Measurements from ENCODE around the gene CRB1. TPM values are rescaled to one million over a fixed set of nuclear protein-coding genes. Genes with fewer than 3 reads are reported as not detected.
"Not testable (repeated sequence)": the region's sequence is repeated elsewhere in the genome, so short reads cannot be mapped to it uniquely, and the experiment has no call there.

The CRB1 gene
- total RNA-seq, 2 experiments from 2014 or later: not detected

DNA sequence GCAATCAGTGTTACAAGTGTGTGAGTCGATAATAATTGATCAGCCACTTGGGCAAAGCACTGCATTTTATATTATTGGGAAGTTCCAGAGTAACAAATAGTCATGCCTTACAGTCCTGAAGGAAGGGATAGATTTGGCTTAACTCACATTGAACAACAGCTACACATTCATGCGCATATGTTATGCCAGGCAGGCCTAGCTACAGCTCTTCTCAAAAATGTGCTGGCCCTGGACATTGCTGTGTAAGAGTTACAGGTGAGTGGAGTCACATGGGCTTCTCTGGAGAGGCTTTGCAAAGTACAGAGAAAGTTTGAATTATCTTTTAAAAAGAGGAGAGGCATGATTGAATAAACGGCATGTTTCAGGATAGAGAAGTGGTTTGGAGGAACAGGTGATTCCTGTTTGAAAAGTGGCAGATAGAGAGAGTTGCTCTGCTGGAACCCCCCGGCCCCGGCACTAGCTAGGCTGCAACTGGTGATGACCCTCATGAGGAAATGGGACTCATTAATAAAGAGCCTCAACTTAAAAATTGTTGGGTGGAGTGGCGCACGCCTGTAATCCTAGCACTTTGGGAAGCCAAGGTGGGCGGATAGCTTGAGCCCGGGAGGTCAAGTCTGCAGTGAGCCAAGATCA is 200.6 kb downstream of the CRB1 start:
- no peak for DNase-seq
- Mint-ChIP-seq H3K27me3 (peaks cover 3% of the 10 kb centered on the region), H3K4me3 (no peak overlapping the region), H3K9me3 (no peaks in the 10 kb centered on the region), H3K27ac (no peak overlapping the region), H3K36me3 (no peaks in the 10 kb centered on the region), H3K4me1 (no peaks in the 10 kb centered on the region)

DNA sequence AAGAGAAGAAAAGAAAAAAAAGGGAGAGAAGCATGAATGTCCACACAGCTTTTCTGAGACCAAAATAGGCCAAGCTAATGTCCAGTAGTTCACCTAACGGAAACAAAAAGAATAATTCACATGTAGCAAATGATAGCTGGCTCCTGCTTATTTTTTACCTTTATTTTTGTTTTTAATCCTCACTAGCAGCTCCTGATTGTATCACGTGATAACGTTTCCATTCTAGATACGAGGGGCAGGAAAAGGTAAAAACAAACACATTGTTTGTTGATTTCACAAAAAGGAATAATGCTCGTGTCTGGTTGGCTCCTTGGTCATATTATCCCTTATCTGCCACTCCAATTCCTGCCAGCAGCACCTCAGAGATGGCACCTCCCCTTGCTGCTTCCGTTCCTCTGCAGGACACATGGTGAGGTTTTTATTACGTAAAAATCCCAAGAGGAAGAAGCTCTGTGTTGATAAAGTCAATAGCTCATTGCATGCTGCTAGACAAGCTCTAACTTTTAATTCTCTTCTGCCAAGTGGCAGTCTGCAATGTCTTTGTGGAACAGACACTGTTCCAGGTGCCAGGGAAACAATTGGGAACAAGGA is 201.7 kb downstream of the CRB1 start:
- no peaks in the 10 kb centered on the region for H3K36me3 Mint-ChIP-seq

DNA sequence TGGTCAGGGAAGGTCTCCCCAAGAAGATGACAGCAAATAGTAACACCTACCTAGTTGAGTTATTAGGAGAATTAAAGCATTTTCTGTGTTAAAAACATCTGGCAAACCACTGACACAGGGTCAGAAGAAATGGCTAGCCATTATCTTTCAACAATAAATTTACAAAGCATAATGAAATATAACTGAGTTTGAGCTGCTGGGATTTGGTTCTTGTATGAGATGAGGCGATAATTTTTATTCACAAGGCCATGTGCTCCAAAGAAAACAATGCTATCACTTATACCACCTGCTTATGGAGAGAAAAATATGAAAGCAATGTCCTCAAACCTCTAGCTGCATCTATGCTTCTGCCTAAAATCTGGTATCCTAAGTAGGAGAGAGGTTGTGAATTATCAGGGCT is 202.3 kb downstream of the CRB1 start:
- Mint-ChIP-seq H3K4me1 (no peaks in the 10 kb centered on the region), H3K27me3 (peaks cover 3% of the 10 kb centered on the region), H3K36me3 (no peaks in the 10 kb centered on the region), H3K27ac (no peak overlapping the region), H3K9me3 (no peaks in the 10 kb centered on the region), H3K4me3 (no peak overlapping the region)
- DNase-seq: no peak

More for the DNA sequence above, 201.7 kb downstream of the CRB1 start:
- H3K4me1 Mint-ChIP-seq: no peaks in the 10 kb centered on the region
- H3K4me3 Mint-ChIP-seq: no peak overlapping the region
- H3K27me3 Mint-ChIP-seq: peaks cover 3% of the 10 kb centered on the region
- no peaks in the 10 kb centered on the region for H3K9me3 Mint-ChIP-seq
- no peak overlapping the region for H3K27ac Mint-ChIP-seq
- DNase-seq: no peak

DNA sequence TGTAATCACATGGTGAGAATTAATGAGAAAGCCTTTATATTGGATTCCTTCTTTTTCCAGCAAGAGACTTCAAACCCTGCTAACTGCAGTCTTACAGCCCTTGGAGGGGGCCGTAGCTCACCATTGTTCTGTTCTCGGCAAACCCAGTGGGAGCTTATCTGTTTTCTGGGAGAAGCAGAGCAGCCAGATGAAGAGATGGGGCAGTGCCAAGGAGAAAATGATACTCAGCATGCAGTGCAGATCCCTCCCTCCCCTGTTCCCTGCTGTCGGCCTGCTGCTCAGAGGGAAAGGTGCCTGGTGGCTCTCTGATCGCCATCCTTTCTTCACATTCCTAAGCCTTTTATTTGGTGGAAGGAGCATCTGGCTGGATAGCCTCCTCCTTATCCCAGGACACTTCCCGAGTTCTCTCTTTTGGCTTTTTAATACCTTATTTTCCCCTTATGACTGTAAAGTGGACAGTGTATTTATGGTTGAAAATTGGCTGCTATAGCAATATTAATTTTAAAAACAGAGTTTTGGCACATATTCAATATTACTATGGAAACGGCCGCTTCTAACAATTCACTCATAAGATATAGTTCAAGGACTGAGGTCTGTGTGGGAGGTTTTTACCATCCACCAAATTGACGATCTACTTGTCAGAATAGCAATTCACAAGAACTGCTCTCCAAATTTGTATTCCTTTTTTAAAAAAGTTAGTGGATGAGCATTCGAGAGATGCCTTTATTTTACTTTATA is 203.4 kb downstream of the CRB1 start:
- Mint-ChIP-seq H3K9me3 (no peaks in the 10 kb centered on the region), H3K27me3 (peaks cover 3% of the 10 kb centered on the region), H3K36me3 (no peaks in the 10 kb centered on the region), H3K4me1 (no peaks in the 10 kb centered on the region), H3K27ac (no peak overlapping the region), H3K4me3 (no peak overlapping the region)
- DNase-seq: no peak

DNA sequence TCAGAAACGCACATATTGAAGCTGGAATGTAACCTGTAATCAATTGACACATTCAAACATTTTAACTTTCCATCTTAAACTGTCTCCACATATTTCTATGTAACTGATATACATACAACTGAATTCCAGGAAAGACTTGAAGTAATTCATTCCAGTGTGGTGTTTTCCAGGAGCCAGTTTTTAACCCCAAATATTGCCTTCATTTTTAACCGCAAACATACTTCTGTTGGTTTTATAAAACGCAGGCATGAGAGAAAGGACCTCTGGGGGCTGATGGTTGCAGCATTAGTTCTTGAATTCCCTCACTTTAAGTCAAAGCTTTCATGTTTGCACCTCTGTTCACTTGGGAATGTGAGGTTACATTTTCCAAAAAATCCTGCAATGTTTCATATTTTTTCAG is 204.1 kb downstream of the CRB1 start:
- H3K27ac Mint-ChIP-seq: no peak overlapping the region
- no peak for DNase-seq
- H3K27me3 Mint-ChIP-seq: peaks cover 3% of the 10 kb centered on the region
- no peaks in the 10 kb centered on the region for H3K9me3 Mint-ChIP-seq
- no peak overlapping the region for H3K4me3 Mint-ChIP-seq
- H3K36me3 Mint-ChIP-seq: no peaks in the 10 kb centered on the region
- no peaks in the 10 kb centered on the region for H3K4me1 Mint-ChIP-seq

DNA sequence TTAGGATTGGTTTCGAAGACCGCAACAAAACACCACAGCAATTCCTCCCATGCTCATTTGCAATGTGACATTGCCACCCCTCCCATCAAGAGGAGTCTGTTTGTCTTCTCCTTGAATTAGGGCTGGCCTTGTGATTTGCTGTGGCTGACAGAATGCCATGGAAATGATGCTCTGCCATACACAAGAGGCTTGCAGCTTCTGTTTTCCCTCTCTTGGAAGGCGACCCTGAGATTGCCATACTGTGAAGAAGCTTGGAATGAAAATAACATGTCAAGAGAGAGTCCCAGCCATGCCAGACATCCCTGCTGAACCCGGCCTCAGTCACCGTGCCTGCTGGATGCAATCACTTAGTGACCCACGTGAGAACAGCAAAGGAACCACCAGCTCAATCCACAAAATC is 212.4 kb downstream of the CRB1 start:
- Mint-ChIP-seq H3K27me3 (no peaks in the 10 kb centered on the region), H3K27ac (no peak overlapping the region), H3K4me1 (peaks cover 11% of the 10 kb centered on the region), H3K4me3 (no peak overlapping the region), H3K9me3 (no peaks in the 10 kb centered on the region), H3K36me3 (no peaks in the 10 kb centered on the region)
- no peak for DNase-seq

DNA sequence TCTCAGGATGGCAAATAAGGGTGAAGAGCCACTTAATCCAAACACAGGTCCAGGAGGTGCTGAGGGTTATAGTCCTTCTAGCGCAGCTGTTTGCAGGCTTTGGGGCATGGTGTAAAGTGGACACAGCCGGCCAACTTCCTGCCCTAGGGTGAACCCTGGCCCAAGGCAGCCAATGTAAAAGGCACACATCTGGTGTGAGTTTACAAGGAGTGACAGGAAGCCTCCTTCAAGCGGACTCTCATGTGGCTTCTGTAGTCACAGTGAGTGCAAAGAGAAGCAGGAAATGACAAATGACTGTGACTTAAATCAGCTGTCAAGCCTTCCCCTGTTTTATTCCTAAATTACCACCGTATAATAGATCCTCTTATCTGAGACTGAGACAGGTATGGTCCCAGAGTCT is 213.0 kb downstream of the CRB1 start:
- Mint-ChIP-seq H3K9me3 (no peaks in the 10 kb centered on the region), H3K4me3 (no peak overlapping the region), H3K27ac (no peak overlapping the region), H3K36me3 (no peaks in the 10 kb centered on the region), H3K4me1 (peaks cover 11% of the 10 kb centered on the region), H3K27me3 (no peaks in the 10 kb centered on the region)
- DNase-seq: peak; percentile 4

DNA sequence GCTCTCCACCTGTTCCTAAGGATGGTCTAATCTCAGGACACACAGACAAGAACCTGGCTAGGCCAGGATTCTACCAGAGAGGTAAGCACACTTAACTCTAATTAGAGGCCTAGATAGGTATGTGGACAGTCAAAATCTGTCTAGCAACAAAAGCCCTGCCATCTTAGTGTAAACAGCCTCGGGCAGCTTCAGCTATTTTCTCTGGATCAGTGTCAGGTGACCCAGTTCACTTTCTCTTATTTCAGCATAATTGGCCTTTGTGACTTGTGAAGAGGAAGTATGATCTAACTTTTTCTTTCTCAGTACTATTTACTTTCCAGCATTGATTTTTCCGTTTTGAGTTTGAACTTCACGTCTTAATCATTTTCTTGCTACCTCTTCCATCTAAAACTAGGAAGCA is 217.7 kb downstream of the CRB1 start:
- Mint-ChIP-seq H3K9me3 (peaks cover 1% of the 10 kb centered on the region), H3K36me3 (no peaks in the 10 kb centered on the region), H3K4me3 (no peak overlapping the region), H3K27me3 (peaks cover 8% of the 10 kb centered on the region), H3K4me1 (peaks cover 11% of the 10 kb centered on the region), H3K27ac (no peak overlapping the region)
- no peak for DNase-seq

DNA sequence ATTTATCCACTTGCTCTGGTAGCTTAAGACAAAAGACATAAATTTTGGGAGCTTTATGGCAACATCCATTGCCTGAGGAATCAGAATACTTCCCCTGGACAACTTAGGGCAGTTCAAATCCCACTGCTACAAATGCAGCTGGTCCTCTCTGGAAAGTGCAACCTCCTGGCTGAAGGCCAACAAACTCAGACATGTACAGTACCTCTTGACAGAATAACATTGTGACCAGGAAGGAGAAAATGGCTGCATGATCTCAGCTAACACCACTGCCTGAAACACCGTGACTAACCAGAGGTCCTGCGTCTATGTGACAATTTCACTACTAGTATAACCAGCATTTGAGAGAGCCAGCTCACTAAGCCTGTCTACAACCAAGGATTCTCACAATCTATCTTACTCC is 218.9 kb downstream of the CRB1 start:
- no peak for DNase-seq
- Mint-ChIP-seq H3K4me1 (peaks cover 1% of the 10 kb centered on the region), H3K27ac (no peak overlapping the region), H3K27me3 (peaks cover 9% of the 10 kb centered on the region), H3K36me3 (no peaks in the 10 kb centered on the region), H3K9me3 (peaks cover 1% of the 10 kb centered on the region), H3K4me3 (no peak overlapping the region)

DNA sequence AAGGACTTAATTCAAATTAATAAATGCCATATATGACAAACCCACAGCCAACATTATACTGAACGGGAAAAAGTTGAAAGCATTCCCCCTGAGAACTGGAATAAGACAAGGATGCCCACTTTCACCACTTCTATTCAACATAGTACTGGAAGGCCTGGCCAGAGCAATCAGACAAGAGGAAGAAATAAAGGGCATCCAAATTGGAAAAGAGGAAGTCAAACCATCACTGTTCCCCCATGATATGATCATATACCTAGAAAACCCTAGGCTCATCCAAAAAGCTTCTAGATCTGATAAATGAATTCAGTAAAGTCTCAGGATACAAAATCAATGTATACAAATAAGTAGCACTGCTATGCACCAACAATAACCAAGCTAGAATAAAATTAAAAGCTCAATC is 223.5 kb downstream of the CRB1 start:
- not testable (repeated sequence) for H3K27ac Mint-ChIP-seq, H3K9me3 Mint-ChIP-seq, H3K4me3 Mint-ChIP-seq, DNase-seq, H3K27me3 Mint-ChIP-seq, H3K36me3 Mint-ChIP-seq, H3K4me1 Mint-ChIP-seq

DNA sequence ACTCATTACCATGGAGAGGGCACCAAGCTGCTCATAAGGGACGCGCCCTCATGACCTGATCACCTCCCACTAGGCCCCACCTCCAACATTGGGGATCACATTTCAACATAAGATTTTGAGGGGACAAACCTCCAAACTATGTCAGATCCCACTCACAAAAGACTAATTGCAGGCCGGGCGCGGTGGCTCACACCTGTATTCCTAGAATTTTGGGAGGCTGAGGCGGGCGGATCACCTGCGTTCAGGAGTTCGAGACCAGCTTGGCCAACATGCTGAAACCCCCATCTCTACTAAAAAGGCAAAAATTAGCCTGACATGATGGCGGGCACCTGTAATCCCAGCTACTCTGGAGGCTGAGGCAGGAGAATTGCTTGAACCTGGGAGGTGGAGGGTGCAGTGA is 228.7 kb downstream of the CRB1 start:
- Mint-ChIP-seq H3K36me3 (no peaks in the 10 kb centered on the region), H3K9me3 (no peaks in the 10 kb centered on the region), H3K4me3 (no peak overlapping the region), H3K27me3 (no peaks in the 10 kb centered on the region), H3K4me1 (no peaks in the 10 kb centered on the region), H3K27ac (no peak overlapping the region)
- no peak for DNase-seq

DNA sequence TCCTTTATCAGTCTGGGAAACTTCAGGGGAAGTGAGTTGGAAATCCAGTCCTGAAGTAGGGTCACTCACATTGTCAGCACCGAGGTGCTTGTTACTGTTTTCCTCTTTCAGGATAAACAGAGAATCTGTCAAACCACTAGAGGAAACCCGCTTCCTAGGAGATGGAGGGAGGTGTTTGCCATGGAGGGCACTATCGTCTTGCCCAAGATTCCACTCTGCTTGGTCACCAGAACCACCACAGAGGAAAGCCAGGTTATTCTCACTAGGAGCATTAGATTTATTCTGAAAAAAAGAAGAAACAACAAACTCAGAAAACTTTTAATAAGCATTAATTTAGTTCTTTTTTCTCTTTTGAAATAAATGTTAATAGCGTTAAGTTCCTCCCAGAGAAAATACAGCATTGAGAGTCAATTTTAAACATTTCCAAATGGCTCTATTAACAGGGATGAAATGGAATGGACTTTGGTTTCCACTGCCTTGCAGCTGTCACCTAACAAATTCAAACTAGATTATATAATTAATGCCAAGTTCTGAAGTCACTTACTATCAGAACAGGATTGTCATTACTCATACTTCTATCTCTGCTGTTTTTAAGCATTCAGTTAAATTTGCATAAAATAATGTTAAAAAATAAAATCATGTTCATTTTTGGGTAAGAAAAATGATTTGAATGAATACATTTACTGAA is 242.8 kb downstream of the CRB1 start:
- H3K9me3 Mint-ChIP-seq: no peaks in the 10 kb centered on the region

DNA sequence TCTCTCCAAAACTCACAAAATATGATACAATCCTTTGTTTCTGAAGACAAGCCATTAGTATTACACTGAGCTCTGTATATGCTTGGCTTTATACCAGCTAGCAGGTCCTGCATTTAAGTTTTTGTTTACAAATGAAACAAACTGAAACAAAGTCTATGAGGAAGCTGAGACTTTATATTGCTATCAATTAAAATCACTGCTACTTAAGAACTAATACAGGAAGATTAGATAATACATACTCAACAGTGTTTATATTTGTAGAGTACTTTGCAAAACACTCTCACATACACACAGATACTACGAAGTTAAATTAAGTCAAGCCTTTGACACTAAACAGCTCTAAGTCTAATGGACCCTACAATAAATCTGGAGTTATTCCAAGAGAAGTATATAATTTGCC is 247.4 kb downstream of the CRB1 start:
- DNase-seq: no peak
- H3K9me3 Mint-ChIP-seq: no peaks in the 10 kb centered on the region

More for the DNA sequence above, 242.8 kb downstream of the CRB1 start:
- Mint-ChIP-seq H3K27me3 (no peaks in the 10 kb centered on the region), H3K4me1 (no peaks in the 10 kb centered on the region), H3K27ac (no peak overlapping the region), H3K4me3 (no peak overlapping the region), H3K36me3 (peaks cover 8% of the 10 kb centered on the region)
- DNase-seq: no peak

DNA sequence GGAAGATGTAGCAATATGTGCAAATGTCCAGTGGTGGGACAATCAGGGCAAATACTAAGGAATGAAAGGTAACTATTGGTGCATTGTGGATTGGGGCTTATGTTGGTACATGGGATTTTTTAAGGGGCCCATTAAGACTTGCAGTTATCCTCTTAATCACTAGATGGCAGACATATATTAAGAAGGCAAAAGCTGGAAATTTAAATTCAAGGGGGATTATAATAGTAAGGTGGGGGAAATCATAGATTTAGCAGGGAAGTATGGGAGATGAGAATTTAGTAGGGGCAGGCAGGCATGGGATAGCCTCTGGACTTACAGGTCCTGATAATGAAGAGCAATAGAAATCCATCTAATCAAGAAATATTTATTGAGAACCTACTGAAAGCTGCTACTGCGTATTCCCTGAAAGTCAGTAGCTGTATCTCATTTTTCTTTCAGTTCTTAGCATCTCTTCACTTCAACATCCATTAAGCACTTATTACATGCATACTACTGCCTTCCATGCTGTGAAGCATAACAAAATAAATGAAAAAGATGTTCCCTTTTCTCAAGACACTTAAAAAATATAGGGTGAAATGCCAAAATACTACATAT is 251.8 kb downstream of the CRB1 start:
- H3K27ac Mint-ChIP-seq: no peak overlapping the region
- H3K27me3 Mint-ChIP-seq: no peaks in the 10 kb centered on the region
- no peaks in the 10 kb centered on the region for H3K36me3 Mint-ChIP-seq
- DNase-seq: no peak
- no peak overlapping the region for H3K4me3 Mint-ChIP-seq
- peaks cover 5% of the 10 kb centered on the region for H3K4me1 Mint-ChIP-seq
- no peaks in the 10 kb centered on the region for H3K9me3 Mint-ChIP-seq

More for the DNA sequence above, 247.4 kb downstream of the CRB1 start:
- Mint-ChIP-seq H3K4me3 (no peak overlapping the region), H3K36me3 (peaks cover 6% of the 10 kb centered on the region), H3K4me1 (no peaks in the 10 kb centered on the region), H3K27me3 (no peaks in the 10 kb centered on the region), H3K27ac (no peak overlapping the region)

DNA sequence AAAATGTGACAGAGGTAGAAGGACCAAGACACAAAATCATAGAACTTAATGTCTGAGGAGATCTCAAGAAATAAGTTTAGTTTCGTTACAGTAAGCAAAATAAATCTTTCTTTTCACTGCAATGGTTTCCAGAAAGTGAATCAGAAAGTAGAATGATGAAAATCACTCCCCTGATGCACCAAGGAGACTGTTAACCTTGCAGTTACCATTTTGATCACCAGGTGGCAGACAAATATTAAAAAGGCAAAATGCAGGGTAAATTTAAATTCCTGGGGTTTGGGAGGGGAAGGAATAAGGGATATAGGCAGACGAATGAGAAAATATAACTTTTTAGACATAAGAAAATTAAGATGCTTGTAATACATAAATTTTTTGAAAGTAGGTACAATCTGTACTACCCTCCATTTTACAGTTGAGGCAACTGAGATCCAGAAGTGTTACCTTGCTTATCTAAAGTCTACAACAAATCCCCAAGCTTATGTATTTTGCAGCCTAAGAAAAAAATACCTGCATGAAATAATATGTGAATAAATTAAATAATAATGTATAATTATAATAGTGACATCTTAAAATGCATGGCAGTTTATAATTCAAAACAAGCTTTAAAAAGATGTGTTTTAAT is 253.2 kb downstream of the CRB1 start:
- no peak for DNase-seq
- Mint-ChIP-seq H3K4me1 (peaks cover 5% of the 10 kb centered on the region), H3K9me3 (no peaks in the 10 kb centered on the region), H3K27me3 (no peaks in the 10 kb centered on the region), H3K27ac (no peak overlapping the region), H3K4me3 (no peak overlapping the region), H3K36me3 (no peaks in the 10 kb centered on the region)

All from activated naive CD8-positive, alpha-beta T cell treated with anti-CD3 and anti-CD28 coated beads for 36 hours (primary cell).